Esophagus squamous epithelium (tissue), 4 donors: Measurements from ENCODE around the gene WWTR1.

Source experiments
- POLR2A ChIP-seq, 4 donors: fragments of 450-650 bp; IDR thresholded peaks; one replicate each; pipeline ENCODE4 v1.6.1; 2017; ENCODE audit warnings: antibody characterized with exemption in 4 of 4, mild to moderate bottlenecking in 4 of 4, moderate library complexity in 3 of 4
- TF ChIP-seq, protein P1 (sequence below), 6 experiments: fragments of 450-650 bp in 4 of 6; fragments of 200-600 bp in 2 of 6; sonication (generic) in 2 of 6; IDR thresholded peaks; one replicate each; pipeline ENCODE4 v1.5.1; 2016 to 2019; ENCODE audit warnings: antibody characterized with exemption in 6 of 6, mild to moderate bottlenecking in 4 of 6, moderate library complexity in 4 of 6

DNA sequence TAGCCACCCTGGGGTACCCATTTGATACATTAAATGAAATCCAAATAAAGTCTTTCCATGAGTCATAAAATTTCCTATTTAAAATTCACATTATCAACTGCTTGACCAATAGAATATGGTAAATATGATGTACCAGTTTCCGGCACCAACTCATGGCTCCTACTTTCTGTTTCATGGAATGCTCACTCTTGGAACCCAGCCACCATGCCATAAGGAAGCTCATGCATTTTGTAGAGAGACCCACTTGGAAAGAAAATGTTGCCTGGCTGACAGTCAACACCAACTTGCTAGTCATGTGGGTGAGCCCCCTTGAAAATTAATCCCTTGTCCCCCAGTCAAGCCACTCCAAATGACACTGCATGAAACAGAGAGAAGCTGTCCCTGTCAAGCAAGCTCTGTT is 57.2 kb downstream of the WWTR1 start:
- TF ChIP-seq, protein P1, sequence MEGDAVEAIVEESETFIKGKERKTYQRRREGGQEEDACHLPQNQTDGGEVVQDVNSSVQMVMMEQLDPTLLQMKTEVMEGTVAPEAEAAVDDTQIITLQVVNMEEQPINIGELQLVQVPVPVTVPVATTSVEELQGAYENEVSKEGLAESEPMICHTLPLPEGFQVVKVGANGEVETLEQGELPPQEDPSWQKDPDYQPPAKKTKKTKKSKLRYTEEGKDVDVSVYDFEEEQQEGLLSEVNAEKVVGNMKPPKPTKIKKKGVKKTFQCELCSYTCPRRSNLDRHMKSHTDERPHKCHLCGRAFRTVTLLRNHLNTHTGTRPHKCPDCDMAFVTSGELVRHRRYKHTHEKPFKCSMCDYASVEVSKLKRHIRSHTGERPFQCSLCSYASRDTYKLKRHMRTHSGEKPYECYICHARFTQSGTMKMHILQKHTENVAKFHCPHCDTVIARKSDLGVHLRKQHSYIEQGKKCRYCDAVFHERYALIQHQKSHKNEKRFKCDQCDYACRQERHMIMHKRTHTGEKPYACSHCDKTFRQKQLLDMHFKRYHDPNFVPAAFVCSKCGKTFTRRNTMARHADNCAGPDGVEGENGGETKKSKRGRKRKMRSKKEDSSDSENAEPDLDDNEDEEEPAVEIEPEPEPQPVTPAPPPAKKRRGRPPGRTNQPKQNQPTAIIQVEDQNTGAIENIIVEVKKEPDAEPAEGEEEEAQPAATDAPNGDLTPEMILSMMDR (IDR thresholded peaks at IDR 0.05), result no peak
- TF ChIP-seq POLR2A (IDR thresholded peaks at IDR 0.05), result no peak
